Islet precursor cell (in vitro differentiated cells): Measurements from ENCODE around the gene GCKR.
"Not testable (repeated sequence)": the region's sequence is repeated elsewhere in the genome, so short reads cannot be mapped to it uniquely, and the experiment has no call there.

ENCODE experiments used
- DNase-seq: peaks from one replicate; pipeline ENCODE4 v3.0.0-alpha.2; 2018

GCKR gene

GRCh38 chr2:27509326-27509725 is 12.7 kb downstream of the GCKR start:
- no peak for DNase-seq

GRCh38 chr2:27518113-27518781 is 21.6 kb downstream of the GCKR start:
- DNase-seq: no peak

GRCh38 chr2:27518782-27519113 is 22.1 kb downstream of the GCKR start:
- DNase-seq: no peak

DNA sequence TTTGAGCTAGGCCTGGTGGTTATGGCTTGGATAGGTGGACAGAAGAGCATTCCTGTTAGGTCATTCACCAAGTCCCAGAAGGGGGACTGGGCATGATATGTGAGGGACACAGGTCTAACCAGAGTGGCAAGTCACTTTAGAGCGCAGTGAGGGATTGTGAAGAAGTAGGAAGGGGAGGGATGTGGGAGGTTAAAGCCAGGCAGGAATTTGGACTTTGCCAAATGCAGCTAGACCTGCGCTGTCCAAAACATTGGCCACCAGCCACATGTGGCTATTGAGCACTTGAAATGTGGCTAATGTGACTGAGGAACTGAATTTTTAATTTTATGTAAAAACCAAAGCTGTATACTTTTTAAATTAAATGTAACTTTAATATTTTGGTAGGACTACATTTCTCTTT is 23.7 kb downstream of the GCKR start:
- DNase-seq: no peak

- DNase-seq: no peak
Observed at GRCh38 chr2:27522400-27522945, 25.8 kb downstream of the GCKR start.

DNA sequence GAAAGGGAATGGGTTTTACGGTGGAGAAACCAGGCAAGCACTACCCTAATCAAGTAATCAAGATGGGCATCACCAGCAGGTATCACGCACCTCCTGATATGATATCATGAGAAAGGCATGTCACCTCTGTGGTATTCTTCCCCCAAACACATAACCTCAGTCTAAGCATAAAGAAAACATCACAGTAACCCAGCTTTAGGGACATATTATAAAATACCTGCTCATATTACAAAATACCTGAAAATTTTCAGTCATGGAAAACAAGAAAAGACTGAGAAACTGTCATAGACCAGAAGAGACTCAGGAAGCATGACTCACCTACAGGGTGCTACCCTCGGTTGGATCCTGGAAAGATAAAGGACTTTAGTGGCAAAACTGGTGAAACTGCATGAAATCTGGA is 30.5 kb downstream of the GCKR start:
- no peak for DNase-seq

DNA sequence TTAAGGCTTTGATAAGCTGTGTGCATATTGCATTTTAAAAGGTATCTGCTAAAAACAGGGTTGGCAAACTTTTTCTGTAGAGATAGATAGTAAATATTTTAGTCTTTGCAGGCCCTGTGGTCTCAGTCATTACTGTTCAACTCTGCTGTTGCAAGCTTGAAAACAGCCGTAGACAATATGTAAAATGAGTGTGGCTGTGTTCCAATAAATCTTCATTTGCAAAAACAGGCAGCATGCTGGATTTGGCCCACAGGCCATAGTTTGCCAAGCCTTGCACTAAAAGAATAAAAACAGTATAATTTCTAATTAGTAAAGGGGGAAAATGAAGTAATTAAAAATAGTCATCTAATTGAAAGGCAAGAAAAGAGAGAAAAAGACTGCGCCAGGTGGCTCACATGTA is 35.3 kb downstream of the GCKR start:
- no peak for DNase-seq

DNA sequence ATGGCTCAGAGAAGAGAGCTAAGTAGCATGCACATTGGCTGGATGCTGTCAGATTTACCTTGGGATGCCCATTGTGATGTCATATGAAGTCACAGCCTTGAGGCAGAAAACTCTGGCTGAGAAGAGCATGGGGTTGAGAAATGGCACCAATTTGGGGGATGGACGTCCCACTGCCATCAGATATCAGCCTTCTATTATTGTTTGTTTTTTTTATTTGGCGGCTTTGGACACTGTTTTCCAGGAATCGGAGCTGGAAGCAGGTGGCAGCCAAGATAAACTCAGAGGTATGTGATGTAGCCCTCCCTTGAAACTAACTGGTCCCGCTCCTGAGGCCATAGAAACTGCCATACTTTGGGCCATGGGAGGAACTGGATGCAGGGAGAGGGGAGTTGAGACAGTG is 40.6 kb downstream of the GCKR start:
- DNase-seq: no peak

- not testable (repeated sequence) for DNase-seq
Observed at GRCh38 chr2:27538839-27539450, 42.3 kb downstream of the GCKR start.

- not testable (repeated sequence) for DNase-seq
Observed at GRCh38 chr2:27539649-27540048, 43.0 kb downstream of the GCKR start.

DNA sequence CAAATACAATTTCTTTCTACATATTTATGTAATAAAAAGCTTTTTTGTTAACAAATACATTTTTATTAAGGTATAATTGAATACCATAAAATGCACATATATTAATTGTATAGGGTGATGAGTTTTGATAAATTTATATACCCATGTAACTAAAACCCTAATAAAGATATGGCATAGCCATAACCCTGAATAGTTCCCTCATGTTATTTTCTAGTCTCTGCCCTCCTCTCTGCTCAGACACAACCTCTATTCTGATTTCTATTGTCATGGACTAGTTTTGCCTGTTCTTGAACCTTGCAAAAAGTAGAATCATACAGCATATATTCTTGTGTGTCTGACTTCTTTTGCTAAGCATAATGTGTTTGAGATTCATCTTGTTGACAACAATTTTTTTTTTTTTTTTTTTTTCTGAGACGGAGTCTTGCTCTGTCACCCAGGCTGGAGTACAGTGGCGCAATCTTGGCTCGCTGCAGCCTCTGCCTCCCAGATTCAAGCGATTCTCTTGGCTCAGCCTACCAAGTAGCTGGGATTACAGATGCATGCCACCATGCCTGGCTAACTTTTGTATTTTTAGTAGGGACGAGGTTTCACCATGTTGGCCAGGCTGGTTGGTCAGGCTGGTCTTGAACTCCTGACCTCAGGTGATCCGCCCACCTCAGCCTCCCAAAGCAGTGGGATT is 47.6 kb downstream of the GCKR start:
- no peak for DNase-seq

DNA sequence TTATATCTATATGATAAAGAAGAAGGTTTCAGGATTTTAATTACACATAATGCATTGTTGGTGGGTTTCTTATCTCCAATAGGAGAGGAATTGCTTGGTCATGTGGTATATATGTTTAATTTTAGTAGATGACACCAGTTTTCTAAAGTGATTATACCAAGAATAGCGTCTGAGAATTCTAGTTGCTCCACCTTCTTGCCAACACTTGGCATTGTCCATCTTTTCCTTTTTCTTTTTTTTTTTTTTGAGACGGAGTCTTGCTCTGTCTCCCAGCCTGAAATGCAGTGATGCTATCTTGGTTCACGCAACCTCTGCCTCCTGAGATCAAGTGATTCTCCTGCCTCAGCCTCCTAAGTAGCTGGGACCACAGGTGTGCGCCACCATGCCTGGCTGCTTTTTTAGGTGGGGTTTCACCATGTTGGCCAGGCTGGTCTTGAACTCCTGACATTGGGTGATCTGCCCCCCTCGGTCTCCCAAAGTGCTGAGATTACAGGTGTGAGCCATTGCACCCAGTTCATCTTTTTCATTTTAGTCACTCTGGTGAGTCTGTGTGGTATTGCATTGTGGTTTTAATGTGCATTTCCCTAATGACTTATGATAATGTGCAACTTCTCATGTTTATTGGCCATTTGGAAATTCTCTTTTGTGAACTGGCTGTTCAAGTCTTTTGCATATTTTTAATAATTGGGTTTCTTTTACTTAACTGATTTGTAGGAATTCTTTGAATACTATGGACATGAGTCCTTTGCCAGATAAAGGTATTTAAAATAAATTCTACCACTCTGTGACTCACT is 48.9 kb downstream of the GCKR start:
- DNase-seq: no peak

DNA sequence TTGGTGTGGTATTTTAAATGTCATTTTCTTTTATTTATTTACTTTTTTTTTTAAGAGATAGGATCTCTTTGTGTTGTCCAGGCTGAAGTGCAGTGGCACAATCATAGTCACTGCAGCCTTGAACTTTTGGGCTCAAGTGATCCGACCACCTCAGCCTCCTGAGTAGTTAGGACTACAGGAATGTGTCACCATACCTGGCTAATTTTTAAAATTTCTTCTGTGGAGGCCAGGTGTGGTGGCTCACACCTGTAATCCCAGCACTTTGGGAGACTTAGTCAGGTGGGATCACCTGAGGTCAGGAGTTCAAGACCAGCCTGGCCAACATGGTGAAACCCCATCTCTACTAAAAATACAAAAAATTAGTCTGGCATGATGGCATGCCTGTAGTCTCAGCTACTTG is 52.7 kb downstream of the GCKR start:
- DNase-seq: no peak

- DNase-seq: no peak
Observed at GRCh38 chr2:27551514-27551913, 54.9 kb downstream of the GCKR start.

DNA sequence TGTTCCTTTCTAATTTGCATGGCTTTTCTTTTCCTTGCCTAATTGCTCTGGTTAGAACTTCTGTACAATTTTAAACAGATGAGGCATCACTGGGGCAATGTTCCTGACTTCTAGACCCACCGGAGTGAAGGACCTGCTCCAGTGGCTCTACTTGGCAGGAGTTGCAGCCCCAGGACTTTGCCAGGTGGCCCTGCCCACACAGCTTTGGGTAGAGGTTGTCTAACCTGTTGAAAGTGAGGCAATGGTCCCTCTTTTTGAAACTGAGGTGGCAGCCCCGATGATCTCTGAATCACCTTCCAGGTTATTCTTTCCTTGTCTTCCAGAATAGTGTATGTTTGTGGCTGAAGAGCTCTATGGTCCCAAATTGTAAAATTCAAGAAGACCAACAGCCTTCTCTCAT is 56.3 kb downstream of the GCKR start:
- DNase-seq: no peak

DNA sequence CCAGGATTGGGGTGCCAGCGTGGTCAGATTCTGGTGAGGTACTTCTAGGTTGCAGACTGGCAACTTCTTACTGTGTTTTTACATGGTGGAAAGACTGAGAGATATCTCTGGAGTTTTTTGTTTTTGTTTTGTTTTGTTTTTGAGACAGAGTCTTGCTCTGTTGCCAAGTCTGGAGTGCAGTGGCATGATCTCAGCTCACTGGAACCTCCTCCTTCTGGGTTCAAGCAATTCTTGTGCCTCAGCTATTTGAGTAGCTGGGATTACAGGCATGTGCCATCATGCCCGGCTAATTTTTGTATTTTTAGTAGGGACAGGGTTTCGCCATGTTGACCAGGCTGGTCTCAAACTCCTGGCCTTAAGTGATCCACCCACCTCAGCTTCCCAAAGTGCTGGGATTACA is 57.8 kb downstream of the GCKR start:
- DNase-seq: not testable (repeated sequence)

GRCh38 chr2:27559228-27559627 is 62.6 kb downstream of the GCKR start:
- no peak for DNase-seq

DNA sequence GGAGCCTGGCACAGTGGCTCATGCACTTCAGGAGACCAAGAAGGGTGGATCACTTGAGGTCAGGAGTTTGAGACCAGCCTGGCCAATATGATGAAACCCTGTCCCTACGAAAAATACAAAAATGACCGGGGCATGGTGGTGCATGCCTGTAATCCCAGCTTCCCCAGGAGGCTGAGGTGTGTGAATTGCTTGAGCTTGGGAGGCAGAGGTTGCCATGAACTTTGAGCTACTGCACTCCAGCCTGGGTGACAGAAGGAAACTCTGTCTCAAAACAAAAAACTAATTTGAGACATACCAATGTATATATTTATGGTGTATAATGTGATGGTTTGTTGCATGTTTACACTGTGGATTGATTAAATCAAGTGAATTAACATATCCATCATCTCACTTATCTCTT is 64.4 kb downstream of the GCKR start:
- DNase-seq: no peak

DNA sequence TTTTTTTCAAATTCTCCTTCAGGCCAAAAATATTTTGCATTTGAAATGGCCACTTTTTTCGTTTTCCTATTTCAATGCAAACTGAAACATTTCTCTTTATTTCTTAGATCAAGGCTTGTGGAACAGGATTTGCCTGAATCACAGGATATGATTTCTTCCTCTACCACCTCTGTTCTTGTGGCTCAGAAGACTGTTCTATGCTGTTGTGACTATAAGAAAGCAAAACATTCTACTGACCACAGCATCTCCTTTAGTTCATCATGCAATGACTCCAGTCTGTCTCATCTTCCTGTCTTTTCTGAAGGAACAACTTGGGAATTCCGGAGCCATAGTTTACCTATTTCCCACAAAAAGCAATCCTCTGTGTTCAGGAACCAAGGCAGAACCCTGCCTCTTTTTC is 70.0 kb downstream of the GCKR start:
- DNase-seq: no peak

- no peak for DNase-seq
Observed at GRCh38 chr2:27569398-27569797, 72.8 kb downstream of the GCKR start.

DNA sequence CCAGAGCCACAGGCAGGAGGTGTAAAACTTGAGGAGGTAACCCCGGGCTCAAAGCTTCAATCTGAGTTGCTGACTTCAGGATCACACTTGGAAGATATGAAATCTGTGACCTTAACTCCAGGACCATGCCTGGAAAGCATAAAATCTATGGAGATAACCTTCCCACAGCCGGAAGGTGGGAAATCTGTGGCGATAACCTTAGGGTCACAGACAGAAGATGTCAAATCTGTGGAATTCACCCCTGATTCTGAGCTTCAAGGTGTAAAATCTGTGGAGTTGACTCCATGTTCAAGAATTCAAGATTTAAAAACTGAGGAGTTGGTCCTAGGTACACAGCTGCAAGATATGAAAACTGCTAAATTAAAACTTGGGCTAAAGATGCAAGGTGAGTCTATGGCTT is 74.6 kb downstream of the GCKR start:
- no peak for DNase-seq

GRCh38 chr2:27571681-27572080 is 75.0 kb downstream of the GCKR start:
- no peak for DNase-seq

- no peak for DNase-seq
Observed at GRCh38 chr2:27572439-27572838, 75.8 kb downstream of the GCKR start.
